Erythroblast (primary cell): Measurements from ENCODE around the gene AMIGO1.

Experiments used
- GATA1 ChIP-seq: IDR thresholded peaks from 2 replicates; pipeline ENCODE4 v1.6.1; 2011; ENCODE audit warnings: low read depth, mild to moderate bottlenecking, control low read depth, low read length, moderate library complexity
- POLR2A ChIP-seq: IDR thresholded peaks from 2 replicates; pipeline ENCODE4 v1.6.1; 2011; ENCODE audit warnings: mild to moderate bottlenecking, low read length

- no peak for TF ChIP-seq POLR2A
- TF ChIP-seq GATA1, result no peak
Observed at GRCh38 chr1:109481646-109482045, 27.9 kb downstream of the AMIGO1 start.
